Peyer's patch (tissue), 4 donors: ENCODE results near the gene TFEC.

Experiments used
- CTCF ChIP-seq, 6 experiments: fragments of 450-650 bp in 4 of 6; fragments of 200-600 bp in 2 of 6; sonication (generic) in 1 of 6; IDR thresholded peaks; one replicate each; pipeline ENCODE4 v1.5.1; 2017 to 2019; ENCODE audit warnings: antibody characterized with exemption in 6 of 6, mild to moderate bottlenecking in 3 of 6, moderate library complexity in 1 of 6
- POLR2A ChIP-seq, 2 donors: fragments of 450-650 bp; IDR thresholded peaks; one replicate each; pipeline ENCODE4 v1.5.1; 2017; ENCODE audit warnings: antibody characterized with exemption in 2 of 2, mild to moderate bottlenecking in 2 of 2, moderate library complexity in 2 of 2

GRCh38 chr7:116075351-116076145 lies 45.0 kb upstream of the TFEC start:
- TF ChIP-seq CTCF (IDR thresholded peaks at IDR 0.05) (no peak), POLR2A (IDR thresholded peaks at IDR 0.05) (no peak)
